Neural cell (in vitro differentiated cells): ENCODE data around the gene QSOX2. TPM values are rescaled to one million over a fixed set of nuclear protein-coding genes. Genes with fewer than 3 reads are reported as not detected.

ENCODE experiments used
- H2AFZ ChIP-seq: fragments of 200-600, 300-800 bp; sonication (generic), shearing (Covaris generic); 2 replicates; pipeline ENCODE4 v1.6.0; 2014; ENCODE audit warnings: low read depth, mild to moderate bottlenecking, antibody characterized with exemption, low read length, moderate library complexity
- H3F3A ChIP-seq: fragments of 200-600 bp; shearing (Covaris generic); 2 replicates; pipeline ENCODE4 v1.6.1; 2016; ENCODE audit warnings: mild to moderate bottlenecking, moderate library complexity, mixed read lengths, antibody characterized with exemption, low read length; ENCODE audit not compliant: insufficient read depth, poor library complexity, severe bottlenecking
- H3K27ac ChIP-seq: fragments of 200-600, 300-800 bp; sonication (generic), shearing (Covaris generic); 2 replicates; pipeline ENCODE4 v1.5.1; 2014; ENCODE audit warnings: mild to moderate bottlenecking, low read length, moderate library complexity
- H3K27me3 ChIP-seq: fragments of 300-800, 200-600 bp; sonication (generic), shearing (Covaris generic); 2 replicates; pipeline ENCODE4 v1.6.0; 2014; ENCODE audit warnings: mild to moderate bottlenecking, low read depth, low read length, moderate library complexity; ENCODE audit not compliant: insufficient read depth
- H3K36me3 ChIP-seq: fragments of 300-800, 200-600 bp; sonication (generic), shearing (Covaris generic); 2 replicates; pipeline ENCODE4 v1.5.1; 2014; ENCODE audit warnings: mild to moderate bottlenecking, antibody characterized with exemption, low read length, moderate library complexity; ENCODE audit not compliant: insufficient read depth
- H3K4me2 ChIP-seq: fragments of 300-800, 200-600 bp; sonication (generic), shearing (Covaris generic); 2 replicates; pipeline ENCODE4 v1.6.0; 2014; ENCODE audit warnings: mild to moderate bottlenecking, low read length
- H3K4me3 ChIP-seq: fragments of 300-800, 200-600 bp; sonication (generic), shearing (Covaris generic); 2 replicates; pipeline ENCODE4 v1.5.1; 2014; ENCODE audit warnings: mild to moderate bottlenecking, low read length, moderate library complexity
- H3K79me2 ChIP-seq: fragments of 200-600 bp; shearing (Covaris generic); replicated peaks from 2 replicates; pipeline ENCODE4 v1.6.0; 2014; ENCODE audit warnings: mild to moderate bottlenecking, low read length, moderate library complexity; ENCODE audit not compliant: insufficient read depth
- H3K9ac ChIP-seq: fragments of 300-800, 200-600 bp; sonication (generic), shearing (Covaris generic); 2 replicates; pipeline ENCODE4 v1.6.1; 2016; ENCODE audit warnings: mild to moderate bottlenecking, low read length, mixed read lengths
- H3K9me2 ChIP-seq: fragments of 200-600 bp; shearing (Covaris generic); 2 replicates; pipeline ENCODE4 v1.6.1; 2016; ENCODE audit warnings: mild to moderate bottlenecking, low read length, mixed read lengths; ENCODE audit not compliant: insufficient read depth
- H3K9me3 ChIP-seq: fragments of 200-600, 300-800 bp; sonication (generic), shearing (Covaris generic); 2 replicates; pipeline ENCODE4 v1.6.1; 2016; ENCODE audit warnings: mild to moderate bottlenecking, mixed run types, low read length, moderate library complexity, mixed read lengths
- H4K20me1 ChIP-seq: fragments of 200-600 bp; shearing (Covaris generic); 2 replicates; pipeline ENCODE4 v1.6.1; 2016; ENCODE audit warnings: mild to moderate bottlenecking, mixed run types; ENCODE audit not compliant: insufficient read depth
- CTCF ChIP-seq: fragments of 450-650 bp; IDR thresholded peaks from 2 replicates; pipeline ENCODE4 v1.5.1; 2014; ENCODE audit warnings: antibody characterized with exemption, mild to moderate bottlenecking, moderate library complexity; ENCODE audit not compliant: poor library complexity, severe bottlenecking
- EP300 ChIP-seq: fragments of 450-650 bp; conservative IDR thresholded peaks from 2 replicates; pipeline ENCODE4 v1.6.1; 2014; ENCODE audit warnings: antibody characterized with exemption, mild to moderate bottlenecking, moderate library complexity; ENCODE audit not compliant: poor library complexity, severe bottlenecking
- EZH2 ChIP-seq: fragments of 200-600, 300-800 bp; shearing (Covaris generic), sonication (generic); IDR thresholded peaks from 2 replicates; pipeline ENCODE4 v1.6.1; 2014; ENCODE audit warnings: antibody characterized with exemption, low read length, borderline replicate concordance, mild to moderate bottlenecking; ENCODE audit not compliant: insufficient read depth, poor library complexity, severe bottlenecking
- POLR2AphosphoS5 ChIP-seq: IDR thresholded peaks from 2 replicates; pipeline ENCODE4 v1.6.1; 2012
- RAD21 ChIP-seq: fragments of 450-650 bp; conservative IDR thresholded peaks from 2 replicates; pipeline ENCODE4 v1.6.1; 2014; ENCODE audit warnings: antibody characterized with exemption, mild to moderate bottlenecking, moderate library complexity
- SMC3 ChIP-seq: fragments of 450-650 bp; conservative IDR thresholded peaks from 2 replicates; pipeline ENCODE4 v1.6.1; 2014; ENCODE audit warnings: antibody characterized with exemption, mild to moderate bottlenecking, moderate library complexity; ENCODE audit not compliant: poor library complexity
- TAF1 ChIP-seq: IDR thresholded peaks from 2 replicates; pipeline ENCODE4 v1.6.1; 2012; ENCODE audit warnings: low read depth
- polyA plus RNA-seq: library from polyadenylated mRNA; depleted of rRNA; stranded (reverse); fragments of >200 nt; gene quantifications from 2 replicates; pipeline ENCODE4 v1.2.3, GENCODE V29; 2014
- TF ChIP-seq, protein P1 (sequence below): IDR thresholded peaks from 2 replicates; pipeline ENCODE4 v1.6.1; 2012; ENCODE audit warnings: borderline replicate concordance

QSOX2 gene
- polyA plus RNA-seq, 1 donor from 2014 or later, result 20.7 TPM

DNA sequence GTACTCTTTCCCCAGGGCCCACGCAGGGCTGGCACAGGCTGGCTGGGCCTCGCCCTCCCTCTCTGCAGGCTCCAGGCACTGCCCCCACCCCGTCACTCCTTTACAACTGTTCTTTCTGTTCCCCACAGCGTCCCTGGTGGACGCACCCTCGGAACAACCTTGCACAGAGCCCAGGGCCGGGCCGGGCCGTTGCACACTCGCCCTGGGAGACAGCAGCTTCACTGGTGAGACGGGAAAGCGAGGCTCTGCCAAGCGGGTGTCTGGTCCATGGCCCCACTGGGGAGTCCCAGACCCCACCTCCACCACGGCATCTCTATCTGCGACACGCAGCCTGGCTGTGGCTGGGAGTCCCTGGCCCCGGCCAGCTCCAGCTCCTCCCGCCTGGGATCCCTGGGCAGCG lies 18.4 kb upstream of the QSOX2 start:
- Histone ChIP-seq H3K9me2 (no peaks in the 10 kb centered on the region), H3K27ac (no peak overlapping the region), H3K4me3 (no peak overlapping the region), H3K79me2 (no peaks in the 10 kb centered on the region), H3K4me2 (no peak overlapping the region), H3K9ac (no peak overlapping the region), H3K9me3 (no peaks in the 10 kb centered on the region), H4K20me1 (no peaks in the 10 kb centered on the region), H3K27me3 (no peaks in the 10 kb centered on the region), H3K36me3 (no peaks in the 10 kb centered on the region), H3F3A (no peaks in the 10 kb centered on the region), H2AFZ (no peak overlapping the region)
- TF ChIP-seq SMC3 (no peak), POLR2AphosphoS5 (no peak), EZH2 (no peak), CTCF (peak; percentile 19)

- Histone ChIP-seq H3K9me2 (no peaks in the 10 kb centered on the region), H3K4me3 (no peak overlapping the region), H4K20me1 (no peaks in the 10 kb centered on the region), H2AFZ (no peak overlapping the region), H3F3A (no peaks in the 10 kb centered on the region), H3K4me2 (no peak overlapping the region), H3K9me3 (no peaks in the 10 kb centered on the region), H3K27me3 (no peaks in the 10 kb centered on the region), H3K27ac (no peak overlapping the region), H3K36me3 (no peaks in the 10 kb centered on the region), H3K79me2 (no peaks in the 10 kb centered on the region), H3K9ac (no peak overlapping the region)
- TF ChIP-seq TAF1 (no peak), EP300 (no peak), POLR2AphosphoS5 (no peak), SMC3 (no peak), RAD21 (no peak), CTCF (no peak)
Measured at GRCh38 chr9:136262671-136263178, 17.1 kb upstream of the QSOX2 start.

DNA sequence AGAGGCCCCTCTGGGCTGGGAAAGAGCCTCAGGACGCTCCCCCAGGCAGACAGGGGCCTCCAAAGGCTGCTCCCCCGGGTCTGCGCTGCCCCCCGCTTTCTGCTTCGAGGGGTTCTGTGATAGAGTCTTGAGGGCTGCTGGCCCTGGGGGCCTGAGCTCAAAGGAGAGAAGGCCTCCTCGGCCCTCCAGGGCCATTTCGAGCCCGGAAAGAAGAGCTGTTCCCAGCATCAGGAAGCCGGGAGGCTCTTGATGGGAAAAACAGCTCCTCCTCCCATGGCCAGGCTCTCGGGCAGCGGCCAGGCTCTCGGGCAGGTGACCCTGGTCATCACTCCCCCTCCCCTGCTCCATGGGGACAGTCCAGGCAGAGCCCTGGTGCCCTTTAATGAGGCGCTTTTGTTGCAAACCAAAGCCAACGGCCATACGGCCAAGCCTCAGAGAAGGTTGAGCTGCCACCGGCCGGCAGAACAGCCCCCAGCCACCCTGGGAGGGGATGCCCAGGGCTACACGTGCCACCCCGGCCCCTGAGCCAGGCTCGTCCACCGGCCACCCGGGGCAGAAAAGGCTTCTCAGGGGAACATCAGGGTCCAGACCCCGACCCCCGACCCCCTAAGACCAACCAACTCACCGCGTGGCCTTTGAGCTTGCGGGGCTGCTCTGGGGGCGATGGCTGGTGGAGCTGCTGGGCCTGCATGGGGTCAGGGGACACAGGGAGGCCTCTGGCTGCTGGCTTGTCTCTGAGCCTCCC lies 16.2 kb upstream of the QSOX2 start:
- TF ChIP-seq, protein P1, sequence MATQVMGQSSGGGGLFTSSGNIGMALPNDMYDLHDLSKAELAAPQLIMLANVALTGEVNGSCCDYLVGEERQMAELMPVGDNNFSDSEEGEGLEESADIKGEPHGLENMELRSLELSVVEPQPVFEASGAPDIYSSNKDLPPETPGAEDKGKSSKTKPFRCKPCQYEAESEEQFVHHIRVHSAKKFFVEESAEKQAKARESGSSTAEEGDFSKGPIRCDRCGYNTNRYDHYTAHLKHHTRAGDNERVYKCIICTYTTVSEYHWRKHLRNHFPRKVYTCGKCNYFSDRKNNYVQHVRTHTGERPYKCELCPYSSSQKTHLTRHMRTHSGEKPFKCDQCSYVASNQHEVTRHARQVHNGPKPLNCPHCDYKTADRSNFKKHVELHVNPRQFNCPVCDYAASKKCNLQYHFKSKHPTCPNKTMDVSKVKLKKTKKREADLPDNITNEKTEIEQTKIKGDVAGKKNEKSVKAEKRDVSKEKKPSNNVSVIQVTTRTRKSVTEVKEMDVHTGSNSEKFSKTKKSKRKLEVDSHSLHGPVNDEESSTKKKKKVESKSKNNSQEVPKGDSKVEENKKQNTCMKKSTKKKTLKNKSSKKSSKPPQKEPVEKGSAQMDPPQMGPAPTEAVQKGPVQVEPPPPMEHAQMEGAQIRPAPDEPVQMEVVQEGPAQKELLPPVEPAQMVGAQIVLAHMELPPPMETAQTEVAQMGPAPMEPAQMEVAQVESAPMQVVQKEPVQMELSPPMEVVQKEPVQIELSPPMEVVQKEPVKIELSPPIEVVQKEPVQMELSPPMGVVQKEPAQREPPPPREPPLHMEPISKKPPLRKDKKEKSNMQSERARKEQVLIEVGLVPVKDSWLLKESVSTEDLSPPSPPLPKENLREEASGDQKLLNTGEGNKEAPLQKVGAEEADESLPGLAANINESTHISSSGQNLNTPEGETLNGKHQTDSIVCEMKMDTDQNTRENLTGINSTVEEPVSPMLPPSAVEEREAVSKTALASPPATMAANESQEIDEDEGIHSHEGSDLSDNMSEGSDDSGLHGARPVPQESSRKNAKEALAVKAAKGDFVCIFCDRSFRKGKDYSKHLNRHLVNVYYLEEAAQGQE, result no peak
- TF ChIP-seq EP300 (no peak), SMC3 (no peak), EZH2 (no peak)

More for the DNA sequence above, 16.2 kb upstream of the QSOX2 start:
- H2AFZ ChIP-seq, result no peak overlapping the region
- H3F3A ChIP-seq, result no peaks in the 10 kb centered on the region
- H3K9me3 ChIP-seq, result no peaks in the 10 kb centered on the region
- H3K9me2 ChIP-seq, result no peaks in the 10 kb centered on the region
- no peaks in the 10 kb centered on the region for H3K27me3 ChIP-seq
- H3K4me3 ChIP-seq, result no peak overlapping the region
- no peaks in the 10 kb centered on the region for H3K79me2 ChIP-seq
- H3K27ac ChIP-seq, result no peak overlapping the region
- H4K20me1 ChIP-seq, result no peaks in the 10 kb centered on the region
- no peak overlapping the region for H3K4me2 ChIP-seq
- no peaks in the 10 kb centered on the region for H3K36me3 ChIP-seq
- no peak overlapping the region for H3K9ac ChIP-seq
